Measurements from ENCODE around the gene PRMT1.
A peak's percentile ranks its signal among the peaks of the same experiment; 100 is the strongest.

Gene PRMT1

DNA sequence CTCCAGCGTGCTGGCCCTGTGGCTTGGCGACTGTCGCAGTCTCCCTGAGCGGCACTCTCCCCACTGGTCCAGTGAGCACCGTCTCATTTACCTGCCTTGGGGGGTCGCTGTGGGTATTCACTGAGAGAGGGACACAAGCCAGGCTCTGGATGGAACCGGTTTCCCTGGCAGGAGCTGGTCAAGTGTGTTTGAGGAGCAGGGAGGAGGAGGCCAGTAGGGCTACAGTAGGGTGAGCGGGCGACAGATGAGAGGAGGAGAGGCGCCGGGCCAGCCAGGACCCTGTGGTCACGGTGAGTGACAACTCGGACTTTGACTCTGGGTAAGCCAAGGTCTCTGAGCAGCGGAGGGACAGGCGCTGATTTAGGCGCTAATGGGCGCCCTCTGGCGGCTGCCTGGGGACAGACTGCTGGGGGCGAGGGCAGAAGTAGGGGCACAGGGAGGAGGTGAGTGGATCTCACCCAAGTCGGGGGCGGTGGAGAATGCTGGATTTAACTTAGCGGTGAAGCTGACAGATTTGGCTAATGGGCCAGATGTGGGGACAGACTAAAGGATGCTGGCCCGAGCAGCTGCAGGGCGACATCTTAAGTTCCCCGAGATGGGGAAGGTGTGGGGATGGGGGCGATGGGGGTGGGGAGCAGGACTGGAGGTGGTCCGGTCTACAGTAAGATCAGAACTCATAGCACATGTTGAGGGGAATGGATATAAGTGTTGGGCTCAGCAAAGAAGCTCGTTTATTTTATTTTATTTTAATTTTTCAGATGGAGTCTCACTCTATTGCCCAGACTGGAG is 4.7 kb upstream of the PRMT1 start:
- DNase-seq = peak; percentile 49

DNA sequence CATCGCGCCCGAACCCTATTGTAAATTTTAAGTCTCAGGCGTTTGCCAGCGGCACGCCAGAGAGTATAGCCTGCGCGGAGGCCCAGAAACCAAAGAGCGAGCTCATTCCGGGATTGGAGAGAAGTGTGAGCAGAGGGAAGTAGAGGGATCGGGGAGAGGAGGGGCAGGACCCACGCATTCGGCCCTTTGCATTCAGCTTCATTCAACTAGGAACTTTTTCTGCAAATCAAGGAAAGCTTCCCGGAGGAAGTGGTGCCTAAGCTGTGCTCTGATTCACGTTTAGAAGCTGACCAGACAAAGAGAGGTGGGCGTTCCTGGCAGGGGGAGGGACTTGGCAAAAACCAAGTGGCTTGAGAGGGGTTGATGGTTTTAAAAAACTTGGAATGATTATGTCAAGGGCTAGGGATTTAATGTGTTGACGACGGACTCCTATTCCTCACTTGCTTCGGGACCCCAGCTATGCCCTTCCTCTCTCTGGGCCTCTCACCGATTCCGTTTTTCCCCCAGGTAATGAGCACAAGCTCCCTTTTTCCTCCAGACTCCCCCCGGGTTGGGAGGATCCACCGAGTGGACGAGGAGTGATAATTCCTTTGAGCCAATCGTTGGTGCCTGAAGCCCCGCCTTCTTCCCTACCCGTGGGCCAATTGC is 811 bp upstream of the PRMT1 start:
- no peak for DNase-seq

DNA sequence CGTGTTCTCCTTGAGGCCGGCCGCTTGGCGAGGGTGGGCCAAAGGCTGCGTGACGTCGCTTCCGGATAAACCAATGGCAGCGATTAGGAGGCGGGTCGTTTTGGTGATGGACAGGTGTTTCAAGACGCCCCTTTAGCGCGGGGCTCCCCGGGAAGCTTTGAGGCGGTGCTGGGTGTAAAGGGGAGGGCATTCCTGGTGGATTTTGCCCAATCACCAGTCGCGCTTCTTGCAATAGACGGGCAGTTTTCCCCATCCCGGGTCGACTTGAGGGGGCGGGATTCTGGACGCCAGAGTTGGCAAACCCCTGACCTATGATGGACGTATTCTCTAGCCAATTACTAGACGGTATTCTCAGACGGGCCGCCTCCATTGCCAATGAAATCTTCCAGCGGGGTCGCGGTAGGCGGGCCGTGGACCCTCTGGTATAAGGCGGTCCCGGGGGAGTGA is 264 bp upstream of the PRMT1 start:
- DNase-seq = peak; percentile 100

DNA sequence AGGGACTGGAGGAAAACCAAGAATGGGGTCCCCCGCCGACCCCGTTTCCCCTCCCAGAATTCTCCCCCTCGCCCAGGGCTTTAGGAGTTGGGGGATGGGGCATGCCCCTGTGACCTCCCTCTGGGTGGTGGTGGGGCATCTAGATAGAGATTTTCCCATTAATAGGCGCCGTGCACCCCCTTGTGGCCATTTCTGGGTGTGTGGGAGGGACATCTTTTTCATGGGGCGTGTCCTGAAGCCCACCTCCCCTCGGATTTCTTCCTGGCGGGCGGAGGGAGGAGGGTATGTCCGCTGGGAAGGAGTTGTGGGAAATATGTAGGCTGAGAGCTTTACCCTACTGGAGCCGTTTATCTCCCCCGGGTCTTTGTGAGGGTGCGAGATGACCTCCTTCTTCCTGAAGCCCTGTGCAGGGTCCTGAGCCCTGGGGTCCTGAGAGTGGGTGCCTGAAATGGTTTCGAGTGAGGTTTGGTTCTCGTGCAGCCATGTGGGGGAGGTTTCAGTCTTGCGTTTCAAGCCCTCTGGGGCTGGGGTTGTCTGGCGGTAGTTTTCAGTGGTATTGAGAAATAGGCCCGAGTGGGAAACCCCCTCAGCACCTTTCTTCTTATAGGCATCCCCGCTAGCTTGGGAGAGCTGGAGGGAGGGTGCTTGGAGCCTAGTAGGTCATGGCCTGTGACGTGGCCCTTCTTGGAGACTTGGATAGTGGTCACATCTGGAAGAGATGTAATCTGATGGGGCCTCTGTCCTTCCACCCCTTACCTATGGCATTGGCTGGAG is 1.0 kb downstream of the PRMT1 start:
- peak; percentile 45 for DNase-seq

DNA sequence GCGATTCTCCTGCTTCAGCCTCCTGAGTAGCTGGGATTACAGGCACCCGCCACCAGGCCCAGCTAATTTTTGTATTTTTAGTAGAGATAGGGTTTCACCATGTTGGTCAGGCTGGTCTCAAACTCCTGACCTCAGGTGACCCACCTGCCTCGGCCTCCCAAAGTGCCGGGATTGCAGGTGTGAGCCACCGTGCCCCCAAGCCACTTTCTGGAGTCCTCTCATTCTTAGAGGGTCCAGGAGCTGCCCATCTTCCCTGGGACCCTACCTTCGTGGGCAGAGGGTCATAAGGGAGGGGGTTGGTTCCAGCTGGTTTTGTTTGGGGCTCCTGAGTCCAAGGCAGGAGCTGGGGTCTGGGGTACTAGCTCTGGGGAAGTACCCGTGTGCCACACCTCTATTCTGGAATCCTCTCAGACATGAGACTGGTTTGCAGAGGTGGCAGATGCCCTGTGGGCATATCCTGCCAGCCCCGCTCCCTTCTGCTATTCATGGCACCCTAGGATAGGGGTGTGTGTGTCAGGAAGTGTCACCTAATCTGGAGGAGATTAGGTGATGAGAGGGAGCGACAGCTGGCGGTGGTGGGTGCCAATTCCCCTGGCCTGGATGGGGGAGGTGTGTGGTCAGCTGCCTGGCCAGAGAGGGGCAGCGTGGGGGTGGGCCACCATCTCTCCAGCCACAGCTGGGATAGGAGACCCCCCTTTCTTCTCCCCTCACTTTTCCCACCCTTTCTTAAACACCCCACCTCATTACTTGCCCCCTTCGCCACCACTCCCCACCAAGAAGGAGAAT is 2.1 kb downstream of the PRMT1 start:
- no peak for DNase-seq

DNA sequence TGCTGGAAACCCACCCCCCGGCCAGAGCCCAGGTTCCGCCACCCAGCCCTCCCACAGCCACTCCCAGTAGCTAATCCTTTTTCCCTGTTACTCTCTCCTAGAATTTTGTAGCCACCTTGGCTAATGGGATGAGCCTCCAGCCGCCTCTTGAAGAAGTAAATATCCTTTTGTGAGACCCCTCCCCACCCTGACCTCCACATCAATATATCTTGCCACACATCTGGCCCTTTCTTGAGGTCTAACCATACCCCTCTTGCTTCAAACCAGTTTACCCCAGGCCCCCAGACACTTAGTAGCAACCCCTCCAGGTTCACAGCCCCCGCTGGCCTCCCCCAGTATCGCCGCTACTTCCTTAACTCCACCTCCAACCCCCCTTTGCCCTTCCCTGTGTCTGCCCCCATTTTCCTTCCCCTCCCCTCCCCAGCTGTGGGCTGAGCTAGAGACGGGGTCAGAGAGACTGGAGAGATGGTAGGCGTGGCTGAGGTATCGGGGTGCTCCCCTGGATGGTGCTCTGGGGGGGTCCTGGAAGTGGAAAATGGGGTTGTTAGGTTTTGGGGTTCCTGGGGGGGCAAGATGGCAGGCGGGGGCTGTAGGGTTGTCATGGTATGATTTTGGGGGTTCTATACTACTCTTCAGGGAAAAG is 2.8 kb downstream of the PRMT1 start:
- no peak for DNase-seq

DNA sequence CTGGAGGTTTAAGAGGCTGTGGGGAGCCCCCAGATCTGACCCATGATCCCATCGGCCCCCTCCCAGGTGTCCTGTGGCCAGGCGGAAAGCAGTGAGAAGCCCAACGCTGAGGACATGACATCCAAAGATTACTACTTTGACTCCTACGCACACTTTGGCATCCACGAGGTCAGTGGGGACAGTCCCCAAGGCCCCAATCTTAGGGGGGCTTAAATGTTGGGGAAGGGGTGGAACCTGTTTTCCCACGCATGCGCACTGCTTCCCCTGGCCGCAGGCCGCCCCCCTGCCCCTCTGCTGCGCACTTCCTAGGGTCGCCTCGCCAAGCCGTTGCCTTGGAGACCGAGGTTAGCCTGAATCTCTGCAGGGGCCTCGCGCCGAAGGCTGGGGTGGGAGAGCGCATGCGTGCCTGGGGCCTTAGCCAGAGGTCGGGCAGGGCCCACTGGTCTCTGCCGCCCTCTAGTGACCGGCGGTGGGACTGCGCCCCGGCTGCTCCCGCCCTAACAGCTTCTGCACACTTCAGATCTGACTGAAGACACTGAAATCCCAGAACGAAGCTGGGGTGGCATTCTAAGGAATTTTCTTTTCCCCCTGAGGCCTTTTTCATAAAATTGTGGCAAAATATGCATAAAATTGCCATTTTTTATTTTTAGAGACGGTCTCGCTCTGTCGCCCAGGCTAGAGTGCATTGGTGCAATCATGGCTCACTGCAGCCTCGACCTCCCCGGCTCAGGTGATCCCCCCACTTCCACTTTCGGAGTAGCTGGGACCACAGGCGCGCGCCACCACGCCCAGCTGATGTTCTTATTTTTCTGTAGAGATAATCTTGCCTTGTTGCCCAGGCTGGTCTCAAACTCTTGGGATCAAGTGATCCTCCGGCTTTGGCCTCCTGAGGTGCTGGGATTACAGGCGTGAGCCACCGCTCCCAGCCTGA is 3.6 kb downstream of the PRMT1 start:
- DNase-seq = peak; percentile 90

DNA sequence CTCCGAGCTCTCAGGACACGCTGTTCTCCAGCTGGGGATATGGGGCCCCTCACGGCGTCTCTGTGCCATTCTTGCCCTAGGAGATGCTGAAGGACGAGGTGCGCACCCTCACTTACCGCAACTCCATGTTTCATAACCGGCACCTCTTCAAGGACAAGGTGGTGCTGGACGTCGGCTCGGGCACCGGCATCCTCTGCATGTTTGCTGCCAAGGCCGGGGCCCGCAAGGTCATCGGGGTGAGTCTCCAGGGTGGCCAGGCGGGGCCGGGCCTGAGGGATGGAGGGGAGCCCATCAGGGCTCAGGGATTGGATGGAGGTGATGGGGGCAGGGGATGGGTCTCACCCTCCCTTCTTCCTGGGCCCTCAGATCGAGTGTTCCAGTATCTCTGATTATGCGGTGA is 4.8 kb downstream of the PRMT1 start:
- no peak for DNase-seq

DNA sequence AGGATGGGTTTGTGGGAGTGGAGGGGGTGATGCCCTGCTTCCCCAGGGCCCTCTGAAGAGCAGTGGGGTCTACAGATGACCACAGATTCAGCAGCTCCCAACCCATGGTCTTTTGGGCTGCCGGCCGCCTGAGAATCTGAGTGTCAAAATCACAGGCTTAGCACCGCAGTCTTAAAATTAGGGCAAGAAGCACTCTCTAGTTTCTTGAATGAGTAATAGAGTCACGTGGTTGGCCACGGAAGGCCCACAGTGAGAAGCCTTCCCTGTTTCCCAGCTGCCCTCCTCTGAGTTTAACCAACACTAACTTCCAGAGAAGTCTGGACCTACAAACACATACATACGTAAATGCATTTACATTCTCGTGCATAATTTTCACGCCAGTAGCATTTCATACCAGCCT is 5.2 kb downstream of the PRMT1 start:
- DNase-seq = no peak

DNA sequence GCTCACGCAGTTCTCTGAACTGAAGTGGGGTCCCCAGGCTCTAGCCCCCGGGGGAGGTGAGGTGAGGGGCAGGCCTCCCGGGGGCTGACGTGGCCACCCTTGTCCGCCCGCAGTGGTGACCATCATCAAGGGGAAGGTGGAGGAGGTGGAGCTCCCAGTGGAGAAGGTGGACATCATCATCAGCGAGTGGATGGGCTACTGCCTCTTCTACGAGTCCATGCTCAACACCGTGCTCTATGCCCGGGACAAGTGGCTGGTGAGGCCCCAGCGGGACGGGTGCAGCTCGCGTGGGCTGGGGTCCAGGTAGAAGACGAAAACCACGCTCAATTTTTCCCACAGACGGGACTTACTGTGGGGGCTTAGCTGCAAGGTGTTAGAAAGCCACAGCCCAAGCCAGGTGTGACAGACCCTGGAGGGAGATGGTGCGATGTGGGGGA is 6.8 kb downstream of the PRMT1 start:
- DNase-seq = no peak

DNA sequence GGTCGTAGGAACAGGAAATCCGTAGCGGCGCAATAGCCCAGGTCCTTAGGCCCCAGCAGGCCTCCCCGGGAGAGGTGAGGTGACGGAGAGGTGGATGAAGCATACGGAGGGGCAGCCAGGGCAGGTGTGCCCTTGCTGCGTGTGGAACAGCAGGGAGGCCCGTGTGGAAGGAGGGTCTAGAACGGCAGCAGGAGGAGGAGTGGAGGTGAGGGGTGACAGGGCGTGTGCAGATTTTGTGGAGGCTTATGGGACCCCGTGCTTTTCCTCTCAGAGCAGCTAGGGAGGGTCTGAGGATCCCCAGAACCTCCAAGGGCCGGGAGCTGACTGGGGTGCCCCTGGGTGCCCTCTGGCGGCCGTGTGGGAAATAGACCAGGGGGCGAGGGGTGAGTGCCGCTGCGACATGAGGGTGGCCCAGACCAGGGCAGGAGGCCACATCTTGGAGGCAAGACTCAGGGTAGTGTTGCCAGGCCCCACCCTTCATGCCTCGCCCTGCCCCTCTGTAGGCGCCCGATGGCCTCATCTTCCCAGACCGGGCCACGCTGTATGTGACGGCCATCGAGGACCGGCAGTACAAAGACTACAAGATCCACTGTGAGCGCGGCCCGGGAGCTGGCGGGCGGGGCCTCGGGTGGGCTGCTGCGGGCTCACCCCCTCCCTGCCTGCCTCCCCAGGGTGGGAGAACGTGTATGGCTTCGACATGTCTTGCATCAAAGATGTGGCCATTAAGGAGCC is 7.3 kb downstream of the PRMT1 start:
- DNase-seq = peak; percentile 25

DNA sequence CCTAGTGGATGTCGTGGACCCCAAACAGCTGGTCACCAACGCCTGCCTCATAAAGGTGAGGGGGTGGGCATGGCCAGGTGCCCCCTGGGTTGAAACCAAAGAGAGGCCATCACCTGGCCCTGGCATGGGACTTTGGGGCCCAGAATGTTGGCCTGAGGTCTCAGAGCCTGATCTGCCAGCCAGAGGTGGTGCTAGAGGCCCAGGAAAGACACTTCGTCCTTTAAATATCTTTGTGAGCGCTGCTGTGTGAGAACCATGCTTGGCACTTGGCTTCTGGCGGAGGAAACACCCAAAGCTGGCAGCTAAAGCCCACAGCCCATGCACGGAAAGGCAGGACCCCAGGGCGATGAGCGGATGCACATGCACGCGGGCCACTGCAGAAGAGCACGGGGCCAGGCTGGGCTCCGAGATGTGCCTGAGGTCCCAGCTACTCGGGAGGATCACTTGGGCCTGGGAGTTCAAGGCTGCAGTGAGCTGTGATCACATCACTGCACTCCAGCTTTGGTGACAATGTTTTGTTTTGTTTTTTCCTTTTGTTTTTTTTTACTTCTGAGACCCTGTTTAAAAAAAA is 8.0 kb downstream of the PRMT1 start:
- no peak for DNase-seq

DNA sequence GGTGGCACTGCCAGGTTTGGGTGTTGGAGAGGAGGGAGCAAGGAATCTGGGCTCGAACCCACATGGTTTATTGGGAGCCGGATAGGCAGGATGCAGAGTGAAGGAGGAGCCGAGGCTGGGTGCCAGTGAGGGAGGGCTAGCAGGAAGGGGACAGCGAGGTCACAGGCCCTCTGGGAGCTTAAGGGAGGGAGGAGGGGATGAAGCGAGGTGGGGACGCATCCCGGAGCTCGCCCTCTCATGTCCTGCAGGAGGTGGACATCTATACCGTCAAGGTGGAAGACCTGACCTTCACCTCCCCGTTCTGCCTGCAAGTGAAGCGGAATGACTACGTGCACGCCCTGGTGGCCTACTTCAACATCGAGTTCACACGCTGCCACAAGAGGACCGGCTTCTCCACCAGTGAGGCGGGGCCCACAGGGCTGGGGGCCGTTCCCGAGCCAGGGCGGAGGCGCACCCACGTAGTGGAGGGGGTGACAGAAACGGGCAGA is 8.8 kb downstream of the PRMT1 start:
- no peak for DNase-seq

DNA sequence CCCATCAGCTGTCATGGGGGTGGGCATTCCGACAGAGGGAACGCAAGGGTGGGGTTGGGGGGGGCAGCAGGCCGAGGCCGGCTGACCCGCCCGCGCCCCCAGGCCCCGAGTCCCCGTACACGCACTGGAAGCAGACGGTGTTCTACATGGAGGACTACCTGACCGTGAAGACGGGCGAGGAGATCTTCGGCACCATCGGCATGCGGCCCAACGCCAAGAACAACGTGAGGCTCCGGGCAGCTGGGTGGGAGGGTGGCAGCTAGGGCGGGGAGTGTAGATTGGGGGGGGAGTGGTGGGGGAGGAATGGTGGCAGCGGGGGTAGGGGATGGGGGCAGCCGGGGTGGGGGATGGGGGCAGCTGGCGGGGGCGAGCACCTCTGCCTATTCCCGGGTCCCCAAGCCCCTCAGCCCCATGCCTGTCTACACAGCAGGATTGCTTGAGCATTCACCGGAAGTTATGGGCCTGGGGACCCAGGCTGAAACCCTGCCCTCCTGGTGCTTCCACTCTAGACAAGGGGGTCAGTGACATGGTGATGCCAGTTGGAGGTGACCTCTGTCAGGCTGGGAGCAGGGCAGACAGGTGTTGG is 9.5 kb downstream of the PRMT1 start:
- DNase-seq = no peak

DNA sequence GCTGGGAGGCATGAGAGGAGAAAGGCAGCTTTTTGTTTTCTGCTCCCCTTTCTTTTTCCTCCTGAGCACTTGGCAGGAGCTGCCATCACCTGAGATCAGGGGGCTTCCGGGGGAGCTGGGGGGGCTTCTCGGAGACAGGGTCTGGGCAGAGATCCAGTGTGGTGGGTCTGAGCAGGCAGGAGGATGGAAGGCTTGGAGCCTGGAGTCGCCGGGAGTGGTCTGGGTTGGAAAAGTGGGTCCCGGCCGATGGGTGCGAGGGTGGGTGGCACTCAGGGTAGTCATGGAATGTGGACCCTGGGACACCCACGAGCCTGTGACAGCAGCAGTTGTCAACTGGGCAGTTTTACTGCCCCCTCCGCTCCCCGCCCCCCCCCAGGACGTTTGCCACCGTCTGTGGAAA is 10.1 kb downstream of the PRMT1 start:
- DNase-seq = no peak

DNA sequence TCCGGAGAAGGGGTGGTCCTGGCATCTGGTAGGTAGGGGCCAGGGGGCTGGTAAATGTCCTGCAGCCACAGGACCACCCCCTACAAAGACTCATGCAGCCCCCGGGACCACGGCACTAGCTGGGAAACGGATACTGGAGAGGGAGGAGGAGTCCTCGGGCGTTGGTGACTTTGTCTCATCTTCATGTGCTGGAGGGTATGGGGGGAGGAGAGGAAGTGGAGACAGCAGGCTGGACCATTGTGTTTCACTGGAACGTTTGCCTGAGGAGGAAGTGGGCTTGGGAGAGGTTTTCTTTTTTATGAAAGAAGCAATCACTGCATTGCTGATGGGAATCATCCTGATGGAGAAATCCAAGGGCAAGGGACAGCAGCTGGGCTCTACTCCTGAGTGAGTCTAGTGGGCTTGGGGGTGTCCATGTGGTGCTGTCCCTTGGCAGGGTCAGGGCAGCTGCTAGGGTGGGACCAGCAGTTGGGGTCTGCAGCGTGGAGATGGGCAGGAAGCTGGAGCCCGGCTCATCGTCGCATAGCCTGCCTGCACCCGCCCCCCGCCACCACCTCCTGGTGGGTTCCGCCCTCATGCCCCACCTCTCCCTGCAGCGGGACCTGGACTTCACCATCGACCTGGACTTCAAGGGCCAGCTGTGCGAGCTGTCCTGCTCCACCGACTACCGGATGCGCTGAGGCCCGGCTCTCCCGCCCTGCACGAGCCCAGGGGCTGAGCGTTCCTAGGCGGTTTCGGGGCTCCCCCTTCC is 10.7 kb downstream of the PRMT1 start:
- no peak for DNase-seq

DNA sequence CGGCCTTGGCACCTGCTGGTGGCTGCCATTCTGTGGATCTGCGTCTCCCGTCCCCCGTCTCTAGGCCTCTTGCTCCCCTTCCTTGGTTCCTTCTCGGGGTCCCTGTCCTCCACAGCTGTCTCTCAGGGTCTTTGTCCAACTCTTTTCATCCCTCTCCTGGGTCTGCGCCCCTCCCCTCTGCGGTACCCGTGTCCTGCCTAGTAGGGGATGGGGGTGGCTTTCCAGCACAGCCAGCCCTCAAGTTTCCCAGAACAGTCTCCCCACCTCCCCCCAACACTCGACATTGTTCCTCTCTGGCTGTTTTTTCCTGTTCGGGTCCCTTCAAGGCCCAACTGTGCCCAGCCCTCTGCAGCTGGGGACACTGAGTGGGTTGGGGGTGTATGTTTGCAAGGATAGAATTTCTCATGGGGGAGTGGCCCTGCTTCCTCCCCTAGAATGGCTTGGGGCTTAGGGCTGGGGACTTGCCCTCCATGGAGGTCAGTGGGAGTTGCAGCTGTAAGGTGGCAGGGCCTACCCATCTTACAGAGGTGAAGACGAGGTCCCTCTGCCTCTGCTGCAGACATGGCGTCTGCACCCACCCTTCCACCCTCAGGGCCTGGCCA is 11.6 kb downstream of the PRMT1 start:
- DNase-seq = no peak
